Stomach (tissue), 9 donors: ENCODE results near the gene POLG2. TPM values are rescaled to one million over a fixed set of nuclear protein-coding genes. Genes with fewer than 3 reads are reported as not detected.

Experiments used
- DNase-seq, 2 donors: peaks; one replicate each; pipeline versions ENCODE4 v3.0.0 to v3.0.0-alpha.2; 2013 to 2019
- H3K27ac ChIP-seq, 5 donors: fragments of 200-600 bp in 4 of 5; sonication (generic) in 4 of 5; one replicate each; pipeline ENCODE4 v1.5.1; 2013 to 2019; ENCODE audit warnings: mild to moderate bottlenecking in 1 of 5, moderate library complexity in 1 of 5
- H3K27me3 ChIP-seq, 3 donors: fragments of 200-600 bp; sonication (generic); one replicate each; pipeline ENCODE4 v1.5.1; 2017 to 2019; ENCODE audit warnings: mixed run types in 1 of 3
- H3K36me3 ChIP-seq, 4 donors: fragments of 200-600 bp; sonication (generic); 1 replicate in 3 of 4; 2 replicates in 1 of 4; pipeline ENCODE4 v1.5.1; 2016 to 2019
- H3K4me1 ChIP-seq, 4 donors: fragments of 200-600 bp; sonication (generic); one replicate each; pipeline ENCODE4 v1.5.1; 2016 to 2019
- H3K4me3 ChIP-seq, 4 donors: fragments of 200-600 bp; sonication (generic) in 3 of 4; one replicate each; pipeline ENCODE4 v1.5.1; 2016 to 2019; ENCODE audit warnings: mild to moderate bottlenecking in 1 of 4
- H3K9me3 ChIP-seq, 4 donors: fragments of 200-600 bp; sonication (generic); one replicate each; pipeline ENCODE4 v1.5.1; 2016 to 2019
- EP300 ChIP-seq: sonication (generic); formaldehyde crosslinking; IDR thresholded peaks from one replicate; pipeline ENCODE4 v1.6.1; 2017; ENCODE audit warnings: antibody characterized with exemption
- POLR2A ChIP-seq, 4 donors: fragments of 450-650 bp; IDR thresholded peaks; one replicate each; pipeline ENCODE4 v1.6.1; 2016; ENCODE audit warnings: antibody characterized with exemption in 4 of 4, control low read depth in 2 of 4, mild to moderate bottlenecking in 1 of 4, moderate library complexity in 1 of 4
- POLR2AphosphoS5 ChIP-seq, 3 donors: sonication (generic); formaldehyde crosslinking; IDR thresholded peaks; one replicate each; pipeline ENCODE4 v1.6.1; 2016; ENCODE audit warnings: antibody characterized with exemption in 3 of 3
- WGBS, 5 donors: extraction: QIAGEN DNeasy Blood & Tissue Kit in 3 of 5; methylation state at CpG; one replicate each; pipeline versions ENCODE4 v1.1.5 to v1.1.7; 2013 to 2018; 5-methylcytosine and 5-hydroxymethylcytosine counted together
- intact Hi-C: fragments of 100-400 bp; cut with DNase I; formaldehyde crosslinking; loops from one replicate; pipeline ENCODE4 v1.15.1; 2023; ENCODE audit warnings: low total_unique reads
- polyA plus RNA-seq, 3 donors: library from polyadenylated mRNA; stranded (reverse); fragments of 200-250 nt; gene quantifications; one replicate each; pipeline ENCODE4 v1.2.3, GENCODE V29; 2013
- total RNA-seq, 5 donors: library from RNA; depleted of rRNA; stranded (reverse); fragments of >200 nt; gene quantifications; one replicate each; pipeline versions ENCODE4 v1.1.0 to v1.2.3, GENCODE V29; 2014 to 2016
- TF ChIP-seq, protein P1 (sequence below), 7 experiments: fragments of 450-650 bp in 4 of 7; fragments of 200-600 bp in 3 of 7; sonication (generic) in 3 of 7; IDR thresholded peaks; one replicate each; pipeline ENCODE4 v1.5.1; 2016 to 2019; ENCODE audit warnings: antibody characterized with exemption in 7 of 7, control low read depth in 2 of 7, mild to moderate bottlenecking in 1 of 7
- donor health status: healthy with polysubstance abuse.
- donor health status: Bipolar disorder and iron deficiency.
- donor health status: healthy.

The POLG2 gene
- total and polyA plus RNA-seq, 8 donors = 1.3 to 41.4 (median 9.9) TPM

DNA sequence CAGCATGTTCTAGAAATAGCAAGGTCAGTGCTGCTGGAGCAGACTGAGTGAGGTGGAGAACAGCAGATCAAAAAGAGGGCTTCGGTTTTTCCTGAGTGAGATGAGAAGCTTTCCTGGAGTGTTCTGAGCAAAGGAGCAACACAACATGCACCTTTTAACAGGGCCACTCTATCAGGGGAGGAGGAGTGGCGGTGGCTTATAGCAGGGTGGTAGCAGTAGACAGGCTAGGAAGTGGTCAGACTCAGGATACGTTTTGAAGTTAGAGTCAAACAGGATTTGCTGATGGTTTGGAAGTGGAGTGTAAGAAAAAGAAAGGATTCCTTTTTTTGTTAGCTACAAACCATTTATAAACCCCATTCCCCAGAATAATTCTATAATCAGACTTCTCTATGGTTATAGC is 12.5 kb downstream of the POLG2 start:
- Histone ChIP-seq H3K4me1 (no peaks in the 10 kb centered on the region), H3K9me3 (no peaks in the 10 kb centered on the region), H3K36me3 (peaks cover 20 to 94% (median 89%) of the 10 kb centered on the region in 4 donors), H3K27ac (no peak overlapping the region), H3K27me3 (no peaks in the 10 kb centered on the region), H3K4me3 (no peak overlapping the region)
- DNase-seq = no peak
- no peak for TF ChIP-seq POLR2A (IDR thresholded peaks at IDR 0.05)
- no peak for TF ChIP-seq POLR2AphosphoS5 (IDR thresholded peaks at IDR 0.05)
- TF ChIP-seq, protein P1, sequence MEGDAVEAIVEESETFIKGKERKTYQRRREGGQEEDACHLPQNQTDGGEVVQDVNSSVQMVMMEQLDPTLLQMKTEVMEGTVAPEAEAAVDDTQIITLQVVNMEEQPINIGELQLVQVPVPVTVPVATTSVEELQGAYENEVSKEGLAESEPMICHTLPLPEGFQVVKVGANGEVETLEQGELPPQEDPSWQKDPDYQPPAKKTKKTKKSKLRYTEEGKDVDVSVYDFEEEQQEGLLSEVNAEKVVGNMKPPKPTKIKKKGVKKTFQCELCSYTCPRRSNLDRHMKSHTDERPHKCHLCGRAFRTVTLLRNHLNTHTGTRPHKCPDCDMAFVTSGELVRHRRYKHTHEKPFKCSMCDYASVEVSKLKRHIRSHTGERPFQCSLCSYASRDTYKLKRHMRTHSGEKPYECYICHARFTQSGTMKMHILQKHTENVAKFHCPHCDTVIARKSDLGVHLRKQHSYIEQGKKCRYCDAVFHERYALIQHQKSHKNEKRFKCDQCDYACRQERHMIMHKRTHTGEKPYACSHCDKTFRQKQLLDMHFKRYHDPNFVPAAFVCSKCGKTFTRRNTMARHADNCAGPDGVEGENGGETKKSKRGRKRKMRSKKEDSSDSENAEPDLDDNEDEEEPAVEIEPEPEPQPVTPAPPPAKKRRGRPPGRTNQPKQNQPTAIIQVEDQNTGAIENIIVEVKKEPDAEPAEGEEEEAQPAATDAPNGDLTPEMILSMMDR (IDR thresholded peaks at IDR 0.05) = no peak
- no peak for TF ChIP-seq EP300
- 86 to 95% (median 90%) methylated on average over 3 of the region's 3 CpGs for WGBS, 5 donors
- intact Hi-C loops = no loop called here

DNA sequence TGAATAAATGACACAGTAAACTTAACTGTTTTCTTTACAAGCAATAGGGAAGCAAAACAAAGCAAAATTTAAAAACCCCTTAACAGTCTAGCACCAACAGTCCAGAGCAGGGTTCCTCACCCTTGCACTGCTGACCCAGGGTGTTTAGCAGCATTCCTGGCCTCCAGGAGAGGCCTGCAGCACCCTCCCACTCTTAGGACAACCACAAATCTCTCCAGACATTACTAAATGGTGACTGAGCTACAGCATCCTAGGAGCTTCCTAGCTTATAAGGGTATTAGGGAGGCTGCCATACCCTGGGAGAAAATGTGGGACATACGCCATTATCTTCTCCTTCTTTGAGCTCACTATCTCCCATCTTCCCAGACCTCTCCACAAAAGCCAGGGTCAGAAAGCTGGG is 15.9 kb downstream of the POLG2 start:
- Histone ChIP-seq H3K36me3 (peaks cover 20 to 87% (median 85%) of the 10 kb centered on the region in 4 donors), H3K4me3 (no peak overlapping the region), H3K4me1 (no peaks in the 10 kb centered on the region), H3K27me3 (no peaks in the 10 kb centered on the region), H3K9me3 (no peaks in the 10 kb centered on the region), H3K27ac (no peak overlapping the region)
- intact Hi-C loops = no loop called here
- TF ChIP-seq, protein P1 (IDR thresholded peaks at IDR 0.05) = no peak
- no peak for TF ChIP-seq POLR2A (IDR thresholded peaks at IDR 0.05)
- WGBS, 5 donors = 93 to 100% (median 97%) methylated on average over 1 of the region's 1 CpG
- no peak for DNase-seq

DNA sequence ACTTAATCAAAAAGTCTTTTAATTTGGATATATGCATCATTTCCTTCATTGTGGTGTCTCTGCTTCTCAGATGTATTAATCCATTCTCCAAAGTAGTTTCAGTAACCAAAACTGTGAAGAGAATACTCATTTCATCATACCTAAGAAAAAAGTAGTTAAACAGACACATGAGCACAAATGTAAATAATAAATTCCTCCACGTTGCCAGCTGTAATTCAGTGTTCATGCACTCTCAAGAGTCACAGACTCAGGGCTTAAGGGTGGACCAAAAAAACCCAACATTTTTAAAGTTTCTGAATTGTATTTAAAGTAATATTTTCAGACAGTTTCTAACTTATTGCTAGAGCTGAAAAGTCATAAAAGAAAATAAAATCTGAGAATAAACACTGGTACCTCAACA is 19.0 kb downstream of the POLG2 start:
- Histone ChIP-seq H3K27me3 (no peaks in the 10 kb centered on the region), H3K4me1 (no peaks in the 10 kb centered on the region), H3K36me3 (peaks cover 6 to 56% (median 55%) of the 10 kb centered on the region in 4 donors), H3K4me3 (no peak overlapping the region), H3K9me3 (no peaks in the 10 kb centered on the region), H3K27ac (no peak overlapping the region)
- 10 to 29% (median 18%) methylated on average over 1 of the region's 1 CpG for WGBS, 5 donors
- TF ChIP-seq POLR2A (IDR thresholded peaks at IDR 0.05) = no peak
- TF ChIP-seq, protein P1 (IDR thresholded peaks at IDR 0.05) = no peak
- TF ChIP-seq POLR2AphosphoS5 (IDR thresholded peaks at IDR 0.05) = no peak
- no peak for TF ChIP-seq EP300
- DNase-seq = no peak
- intact Hi-C loops = no loop called here

DNA sequence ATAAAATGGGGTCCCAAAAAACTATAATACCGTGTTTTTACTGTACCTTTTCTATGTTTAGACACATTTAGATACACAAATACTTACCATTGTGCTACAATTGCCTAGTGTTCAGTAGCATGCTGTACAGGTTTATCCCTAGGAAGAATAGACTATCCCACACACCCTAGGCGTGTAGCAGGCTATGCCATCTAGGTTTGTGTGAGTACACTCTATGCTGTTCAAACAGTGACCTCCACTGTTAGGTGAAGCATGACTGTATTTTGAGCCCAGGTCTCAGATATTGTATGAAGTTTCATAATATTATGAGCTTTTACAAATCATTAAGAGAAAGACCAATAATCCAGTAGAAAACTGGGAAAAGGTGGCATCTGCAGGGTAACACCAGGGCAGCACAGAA is 24.3 kb downstream of the POLG2 start:
- Histone ChIP-seq H3K9me3 (no peaks in the 10 kb centered on the region), H3K4me3 (no peak overlapping the region), H3K27me3 (no peaks in the 10 kb centered on the region), H3K27ac (no peak overlapping the region), H3K36me3 (peaks cover 0 to 18% (median 9%) of the 10 kb centered on the region in 4 donors), H3K4me1 (no peaks in the 10 kb centered on the region)
- TF ChIP-seq, protein P1 (IDR thresholded peaks at IDR 0.05) = no peak
- no peak for TF ChIP-seq POLR2A (IDR thresholded peaks at IDR 0.05)
- no peak for TF ChIP-seq POLR2AphosphoS5 (IDR thresholded peaks at IDR 0.05)
- no peak for TF ChIP-seq EP300
- WGBS, 5 donors = 78 to 94% (median 83%) methylated on average over 2 of the region's 2 CpGs
- intact Hi-C loops = no loop called here
- DNase-seq = no peak
